ENCODE measurements around the gene ESR2.
"Not testable (repeated sequence)": the region's sequence is repeated elsewhere in the genome, so short reads cannot be mapped to it uniquely, and the experiment has no call there.

ESR2 gene

DNA sequence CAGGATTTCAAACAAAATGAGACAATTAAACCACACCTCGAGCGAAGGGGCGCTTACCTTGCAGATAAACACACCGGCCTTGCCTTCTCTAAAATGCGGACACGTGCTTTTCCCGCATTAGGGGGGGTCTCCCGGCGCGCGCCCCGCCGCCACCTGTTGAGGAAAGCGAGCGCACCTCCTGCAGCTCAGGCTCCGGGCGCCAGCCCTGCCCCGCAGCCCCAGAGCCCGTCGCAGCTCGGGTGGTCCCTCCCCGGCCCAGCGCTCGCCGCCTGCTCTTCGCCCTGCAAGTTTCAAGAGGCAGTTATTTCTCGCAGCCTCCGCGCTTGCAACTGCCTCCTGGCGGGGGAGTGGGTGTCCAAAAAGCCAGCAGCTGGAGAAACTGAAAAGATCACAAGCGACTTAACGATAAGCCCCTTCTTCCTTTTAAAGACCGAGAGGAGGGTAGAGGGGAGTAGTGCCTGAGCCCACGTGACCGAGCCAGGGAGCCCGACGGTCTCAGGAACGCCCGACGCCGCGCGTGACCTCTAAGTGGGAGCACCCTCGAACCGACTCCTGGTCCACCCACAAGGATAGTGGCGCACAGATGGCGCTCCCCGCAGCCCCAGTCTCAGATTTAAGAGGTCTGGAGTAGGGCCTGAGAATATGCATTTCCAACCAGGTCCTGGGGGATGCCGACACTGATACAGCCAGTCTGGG is at the start of gene ESR2:
TSS of gene ESR2 (minus strand) at position 396 of the 696 bp plus-strand sequence. CDS start 11,386 bp downstream, outside the sequence.
- peak; percentile 24 for DNase-seq

DNA sequence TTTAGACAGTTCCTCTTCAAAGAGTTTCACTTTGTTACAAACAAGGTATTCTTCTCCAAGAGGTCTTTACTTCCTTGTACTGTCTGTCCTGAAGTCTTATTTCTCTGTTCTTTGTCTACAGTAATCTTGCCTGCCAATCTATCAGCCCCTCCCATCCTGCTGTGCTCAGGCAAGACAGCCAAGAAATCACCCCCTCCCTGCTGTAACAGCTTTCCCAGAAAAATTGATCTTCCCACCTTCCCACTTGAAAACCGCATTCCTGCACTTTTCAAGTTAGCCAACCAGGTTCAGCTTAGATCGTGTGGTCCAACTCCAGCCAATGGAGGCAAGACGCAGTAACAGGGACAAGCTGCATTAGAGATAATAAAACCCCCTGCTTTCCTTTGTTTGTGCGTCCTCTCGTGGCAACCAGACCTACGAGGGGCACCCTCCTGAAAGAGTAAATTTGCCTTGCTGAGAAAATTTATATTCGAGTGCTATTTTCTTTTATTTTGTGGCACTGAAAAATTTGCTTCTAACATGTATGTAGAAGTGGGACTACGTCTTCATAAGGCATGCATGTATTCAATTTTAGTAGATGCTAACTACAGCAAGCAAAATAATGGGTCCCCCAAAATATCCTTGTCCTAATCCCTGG is 46.5 kb upstream of the ESR2 start:
- no peak for DNase-seq

DNA sequence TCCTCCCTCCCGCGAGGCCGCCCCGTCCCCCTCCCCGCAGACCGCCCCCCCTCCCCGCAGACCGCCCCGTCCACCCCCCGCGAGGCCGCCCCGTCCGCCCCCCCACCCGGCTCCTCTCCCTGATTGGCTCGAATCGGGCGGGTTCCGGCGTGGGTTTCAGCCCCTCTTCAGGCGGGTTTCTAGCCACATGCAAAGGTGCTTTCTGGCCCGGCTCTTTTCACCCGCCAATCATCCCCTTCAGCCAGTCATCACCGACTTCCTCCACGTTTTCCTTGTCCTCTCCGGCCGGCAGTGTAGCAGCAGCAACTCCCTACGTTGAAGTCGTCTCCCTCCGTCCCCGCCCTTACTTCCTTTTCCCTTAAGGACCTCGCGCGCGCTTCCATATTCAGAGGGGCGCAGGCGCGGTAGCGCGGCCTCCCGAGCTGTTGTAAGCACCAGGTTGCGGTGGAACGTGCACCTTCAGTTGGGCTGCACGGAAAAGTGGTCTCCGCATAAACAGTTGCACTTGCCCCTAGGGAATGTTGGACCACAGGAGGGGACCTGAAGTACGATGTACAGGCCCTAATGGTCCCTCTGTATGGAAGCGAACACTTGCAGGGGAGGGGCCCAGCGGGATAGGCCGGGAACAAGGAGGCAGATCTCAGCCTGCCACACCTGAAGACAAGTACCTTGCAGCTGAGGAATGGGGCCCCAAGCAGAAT is 44.6 kb upstream of the ESR2 start:
- DNase-seq, result peak; percentile 99

DNA sequence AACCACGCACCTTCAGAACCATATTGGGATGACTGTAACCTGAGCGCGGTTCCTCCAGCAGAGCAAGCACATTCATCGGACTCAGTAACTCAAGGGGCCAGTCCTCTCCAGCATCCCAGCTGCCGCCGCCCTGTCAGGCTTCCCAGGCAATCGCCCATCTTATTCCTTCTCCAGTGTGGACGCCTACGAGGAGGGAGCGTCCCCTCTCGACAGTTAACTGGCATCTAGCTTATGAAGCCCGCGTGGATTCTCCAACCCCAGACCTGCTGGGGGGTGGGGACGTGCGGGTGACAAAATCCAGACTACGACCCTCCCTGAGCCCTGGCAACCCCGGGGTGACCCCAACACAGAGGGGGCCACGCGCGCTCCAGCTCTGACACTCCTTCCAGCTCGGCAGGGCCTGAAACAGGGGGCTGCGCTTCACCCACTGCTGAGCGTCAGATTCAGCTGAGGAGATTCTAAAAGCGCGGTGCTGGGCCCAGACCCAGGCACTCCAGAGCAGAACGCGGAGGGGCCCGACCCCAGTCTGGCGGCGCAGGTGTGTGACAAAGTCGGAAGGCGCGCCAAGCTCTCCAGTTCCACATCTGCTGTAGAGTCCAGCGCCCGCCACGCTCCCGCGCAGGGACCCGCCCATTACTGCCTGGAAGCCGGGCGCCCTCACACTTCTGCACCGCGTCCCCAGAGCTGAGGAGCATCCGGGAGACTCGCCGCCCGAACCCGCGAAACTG is 43.9 kb upstream of the ESR2 start:
- peak; percentile 55 for DNase-seq

DNA sequence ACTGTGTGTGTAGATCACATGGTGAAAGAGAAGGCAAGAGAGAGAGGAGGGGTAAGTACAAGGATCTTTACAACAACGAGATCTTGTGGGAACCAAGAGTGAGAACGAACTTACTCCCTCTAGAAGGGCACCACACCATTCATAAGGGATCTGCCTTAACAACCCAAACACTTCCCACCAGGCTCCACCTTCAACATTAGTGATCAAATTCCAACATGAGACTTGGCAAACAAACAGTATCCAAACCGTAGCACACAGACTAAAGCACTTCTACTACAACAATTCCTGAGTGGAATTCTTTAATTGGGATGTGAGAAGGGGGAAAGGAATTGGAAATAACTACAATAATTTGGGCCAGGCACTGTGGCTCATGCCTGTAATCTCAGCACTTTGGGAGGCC is 35.0 kb upstream of the ESR2 start:
- no peak for DNase-seq

DNA sequence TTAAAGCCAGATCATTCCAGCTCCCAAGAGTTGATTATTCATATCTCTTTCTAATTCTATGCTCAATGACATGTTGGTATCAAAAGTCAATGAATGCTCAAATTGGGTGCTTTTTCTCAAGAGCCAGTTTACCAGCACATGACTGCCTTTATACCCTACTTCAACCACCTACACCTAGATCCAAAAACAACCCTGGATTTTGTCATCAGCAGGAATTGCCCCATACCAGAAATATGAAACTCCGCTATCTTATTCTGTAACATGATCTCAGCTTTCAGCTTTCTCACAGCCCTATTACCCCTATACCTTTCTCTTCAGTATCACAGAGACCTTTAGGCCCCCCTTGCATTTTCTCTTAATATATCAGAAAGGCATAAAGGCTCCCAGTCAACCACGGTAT is 32.3 kb upstream of the ESR2 start:
- no peak for DNase-seq

DNA sequence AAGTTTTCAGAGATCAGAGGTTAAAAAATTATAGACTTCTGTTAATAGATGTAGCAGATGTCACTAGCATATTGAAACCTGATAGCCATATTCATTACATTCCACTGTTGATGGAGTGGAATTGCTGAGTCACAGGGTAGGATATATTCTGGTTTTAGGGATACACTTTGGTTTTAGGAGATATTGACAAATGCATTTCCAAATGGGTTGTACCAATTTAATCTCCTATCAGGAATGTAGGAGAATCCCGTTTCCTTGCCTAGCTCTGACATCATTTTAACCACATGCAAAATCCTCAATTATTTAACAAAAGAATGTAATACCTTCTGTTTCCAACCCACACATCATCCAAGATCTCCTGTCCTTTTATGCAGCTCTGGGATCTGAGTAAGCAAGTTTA is 30.7 kb upstream of the ESR2 start:
- DNase-seq, result peak; percentile 87

DNA sequence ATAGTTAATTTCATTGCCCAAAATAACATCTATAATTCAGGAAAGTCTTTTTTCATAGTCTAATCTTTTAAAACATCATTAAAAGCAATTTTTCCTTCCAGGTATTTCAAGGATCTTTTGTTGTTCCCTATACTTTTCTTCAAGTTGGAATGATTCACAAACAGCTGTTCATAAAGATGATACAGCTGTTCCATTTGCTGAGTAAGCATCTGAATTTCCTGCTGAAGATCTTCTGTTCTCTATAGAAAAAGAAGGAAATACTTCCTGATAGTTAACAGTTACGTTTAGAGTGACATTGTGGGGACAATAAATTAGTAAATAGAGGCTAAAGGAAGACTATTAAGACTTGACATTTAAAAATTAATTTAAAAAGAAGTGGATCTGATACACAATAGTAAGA is 30.3 kb upstream of the ESR2 start:
- peak; percentile 27 for DNase-seq

DNA sequence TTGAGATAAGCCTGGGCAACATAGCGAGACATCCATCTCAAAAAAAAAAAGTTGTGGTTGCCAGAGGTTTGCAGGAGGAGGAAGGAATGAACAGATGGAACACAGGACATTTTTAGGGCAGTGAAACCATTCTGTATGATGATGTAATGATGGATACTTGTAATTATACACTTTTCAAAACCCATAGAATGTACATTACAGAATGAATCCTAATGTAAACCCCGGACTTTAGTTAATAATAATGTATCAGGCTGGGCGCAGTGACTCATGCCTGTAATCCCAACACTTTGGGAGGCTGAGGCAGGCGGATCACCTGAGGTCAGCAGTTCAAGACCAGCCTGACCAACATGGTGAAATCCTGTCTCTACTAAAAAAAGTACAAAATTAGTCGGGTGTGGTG is 26.2 kb upstream of the ESR2 start:
- peak; percentile 9 for DNase-seq

DNA sequence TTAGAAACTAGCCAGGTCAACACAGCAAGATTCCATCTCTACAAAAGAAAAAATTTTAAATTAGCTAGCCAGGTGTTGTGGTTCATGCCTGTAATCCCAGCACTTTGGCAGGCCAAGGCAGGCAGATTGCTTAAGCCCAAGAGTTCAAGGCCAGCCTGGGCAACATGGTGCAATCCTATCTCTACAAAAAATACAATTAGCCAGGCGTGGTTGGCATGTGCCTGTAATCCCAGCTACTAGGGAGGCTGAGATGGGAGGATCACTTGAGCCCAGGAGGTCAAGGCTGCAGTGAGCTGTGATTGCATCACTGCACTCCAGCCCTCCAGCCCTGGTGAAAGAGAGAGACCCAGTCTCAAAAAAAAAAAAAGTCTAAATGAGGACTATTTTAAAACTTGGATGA is 24.5 kb upstream of the ESR2 start:
- not testable (repeated sequence) for DNase-seq

DNA sequence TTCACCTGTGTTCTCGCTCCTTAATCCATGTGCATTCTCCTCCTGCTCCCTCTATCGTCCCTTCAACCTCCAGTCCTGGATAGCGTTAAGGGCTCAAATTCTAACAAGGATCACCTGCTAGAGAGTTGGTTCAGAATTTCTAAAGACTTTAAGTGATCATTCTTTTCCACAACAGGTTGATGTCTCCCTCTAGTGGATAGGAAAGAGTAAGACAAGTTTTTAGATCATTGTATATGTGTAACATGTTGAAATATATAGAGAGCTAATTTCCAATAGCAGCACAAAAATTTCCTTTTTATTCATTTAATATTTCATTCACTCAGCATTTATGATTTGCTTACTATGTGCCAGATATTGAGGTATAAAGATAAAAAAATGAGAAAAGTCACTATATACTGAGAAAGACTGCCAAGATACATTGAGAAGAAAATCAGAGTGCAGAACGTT is 9.3 kb upstream of the ESR2 start:
- peak; percentile 66 for DNase-seq

DNA sequence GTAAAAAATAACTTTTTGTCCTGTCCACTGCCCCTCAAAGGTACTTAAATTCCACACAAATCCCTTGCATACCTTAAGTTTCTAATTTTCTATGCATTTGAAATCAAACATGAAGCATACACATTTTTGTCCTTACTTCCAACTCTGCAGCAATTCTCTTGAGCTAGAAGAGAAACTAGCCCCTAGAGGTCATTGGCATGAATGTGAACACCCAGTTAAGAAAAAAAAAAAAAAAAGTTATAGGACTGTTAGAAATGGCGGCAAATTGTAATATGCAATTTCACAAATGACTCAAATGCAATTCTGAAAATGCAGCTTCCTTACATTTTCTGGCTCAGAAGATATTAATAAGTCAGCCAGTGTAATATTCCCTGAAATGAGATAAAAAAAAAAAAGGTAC is 4.6 kb upstream of the ESR2 start:
- DNase-seq, result no peak

DNA sequence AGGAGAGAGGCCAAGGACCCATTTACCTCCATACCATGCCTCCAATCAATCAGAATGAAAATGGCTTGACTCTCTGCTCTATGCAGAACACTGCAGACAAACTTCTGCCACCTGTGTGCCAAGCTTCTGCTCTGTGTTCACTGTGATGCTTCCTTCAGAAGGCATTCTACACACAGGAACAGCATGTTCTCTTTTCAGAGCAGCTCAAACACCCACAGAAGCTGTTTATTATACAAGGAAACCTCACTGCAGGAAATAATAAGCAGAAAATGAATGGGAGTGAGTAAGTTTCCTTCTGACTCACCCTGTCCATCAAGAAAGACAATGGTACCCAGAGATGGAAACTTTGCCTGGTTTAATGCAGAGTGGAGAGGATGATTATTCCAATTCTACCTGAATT is 2.4 kb upstream of the ESR2 start:
- DNase-seq, result no peak

DNA sequence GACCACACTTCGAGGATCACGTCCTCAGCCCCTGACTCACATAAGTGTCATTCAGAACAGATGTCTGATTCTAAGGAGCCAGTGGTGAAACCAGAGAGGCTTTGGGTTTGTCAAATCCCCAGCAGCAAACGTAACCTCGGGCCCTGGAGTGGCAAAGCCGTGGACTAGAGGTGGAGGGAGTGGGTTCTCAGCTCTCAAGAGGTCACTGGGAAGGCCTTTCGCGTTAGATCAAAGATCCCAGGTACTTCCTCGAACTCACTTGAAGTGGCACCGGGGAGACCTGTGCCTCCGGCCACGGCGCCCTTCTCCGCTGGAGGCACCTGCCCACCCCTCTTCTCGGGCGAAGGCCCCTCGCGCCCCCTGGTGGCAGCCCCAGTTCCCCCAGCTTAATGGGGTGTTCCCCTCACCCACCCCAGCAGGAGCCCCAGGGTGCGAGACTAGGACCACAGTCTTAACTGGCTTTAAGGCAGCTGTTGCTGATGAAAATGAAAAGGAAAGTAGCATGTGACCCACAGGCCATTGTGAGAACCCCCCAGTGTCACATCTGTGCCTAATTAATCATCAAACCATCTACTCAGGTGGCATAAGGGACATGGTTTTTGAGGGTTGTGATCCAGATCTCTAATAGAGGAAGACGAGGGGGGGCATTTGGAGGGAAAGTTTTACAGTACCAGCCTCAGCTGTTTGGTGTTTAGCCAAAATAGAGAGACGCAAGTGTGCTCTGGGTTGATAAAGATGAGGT is 672 bp upstream of the ESR2 start:
- DNase-seq, result peak; percentile 35

DNA sequence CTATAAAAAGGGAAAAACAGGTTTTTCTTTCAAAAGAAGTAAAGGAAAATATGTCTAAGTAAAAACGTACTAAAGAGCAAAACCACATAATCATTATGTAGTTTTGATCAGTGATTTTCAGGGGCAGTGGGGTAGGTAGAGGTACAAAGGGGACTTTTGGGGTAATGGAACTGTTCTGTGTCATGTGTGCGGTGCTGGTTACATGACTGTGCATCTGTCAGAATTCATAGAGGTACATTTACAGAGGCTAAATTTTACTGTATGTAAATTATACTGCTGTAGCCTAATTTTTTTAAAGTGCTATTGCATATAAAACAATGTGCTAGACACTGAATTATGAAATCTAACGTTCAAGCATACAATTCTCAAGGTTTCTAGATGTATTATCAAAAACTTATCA is 2.0 kb downstream of the ESR2 start:
- no peak for DNase-seq

DNA sequence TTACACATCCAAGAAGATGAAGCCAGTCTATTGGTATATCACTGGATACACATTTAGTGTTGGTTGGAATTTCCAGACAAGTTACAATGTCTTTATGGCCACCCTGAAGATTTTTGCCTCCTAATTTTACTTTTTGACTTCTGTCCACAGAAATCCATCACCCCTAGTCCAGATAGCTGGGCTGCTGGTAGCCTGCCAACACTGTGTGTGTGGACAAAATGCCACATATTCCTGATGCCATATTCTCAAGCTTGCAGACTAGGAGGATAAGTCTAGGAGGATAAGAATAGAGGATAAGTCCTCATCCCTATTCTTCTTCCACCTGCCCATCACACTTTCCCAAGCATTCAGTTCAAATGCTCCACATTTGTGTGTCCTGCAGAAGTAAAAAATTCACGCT is 4.6 kb downstream of the ESR2 start:
- no peak for DNase-seq

DNA sequence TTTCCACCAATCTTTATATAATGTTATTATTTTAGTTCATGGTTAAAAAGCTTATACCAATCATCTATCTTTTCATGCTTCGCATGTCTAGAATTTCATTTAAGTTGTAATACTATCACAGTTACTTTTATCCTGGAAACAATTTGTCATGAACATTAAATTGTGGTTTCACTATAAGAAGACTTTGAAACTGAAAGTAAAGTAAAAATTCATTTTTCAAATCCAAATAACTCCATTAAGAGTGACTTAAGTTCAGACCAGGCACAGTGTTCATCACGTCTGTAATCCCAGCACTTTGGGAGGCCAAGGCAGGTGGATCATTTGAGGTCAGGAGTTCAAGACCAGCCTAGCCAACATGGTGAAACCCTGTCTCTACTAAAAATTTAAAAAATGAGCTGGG is 12.4 kb downstream of the ESR2 start:
- DNase-seq, result no peak

DNA sequence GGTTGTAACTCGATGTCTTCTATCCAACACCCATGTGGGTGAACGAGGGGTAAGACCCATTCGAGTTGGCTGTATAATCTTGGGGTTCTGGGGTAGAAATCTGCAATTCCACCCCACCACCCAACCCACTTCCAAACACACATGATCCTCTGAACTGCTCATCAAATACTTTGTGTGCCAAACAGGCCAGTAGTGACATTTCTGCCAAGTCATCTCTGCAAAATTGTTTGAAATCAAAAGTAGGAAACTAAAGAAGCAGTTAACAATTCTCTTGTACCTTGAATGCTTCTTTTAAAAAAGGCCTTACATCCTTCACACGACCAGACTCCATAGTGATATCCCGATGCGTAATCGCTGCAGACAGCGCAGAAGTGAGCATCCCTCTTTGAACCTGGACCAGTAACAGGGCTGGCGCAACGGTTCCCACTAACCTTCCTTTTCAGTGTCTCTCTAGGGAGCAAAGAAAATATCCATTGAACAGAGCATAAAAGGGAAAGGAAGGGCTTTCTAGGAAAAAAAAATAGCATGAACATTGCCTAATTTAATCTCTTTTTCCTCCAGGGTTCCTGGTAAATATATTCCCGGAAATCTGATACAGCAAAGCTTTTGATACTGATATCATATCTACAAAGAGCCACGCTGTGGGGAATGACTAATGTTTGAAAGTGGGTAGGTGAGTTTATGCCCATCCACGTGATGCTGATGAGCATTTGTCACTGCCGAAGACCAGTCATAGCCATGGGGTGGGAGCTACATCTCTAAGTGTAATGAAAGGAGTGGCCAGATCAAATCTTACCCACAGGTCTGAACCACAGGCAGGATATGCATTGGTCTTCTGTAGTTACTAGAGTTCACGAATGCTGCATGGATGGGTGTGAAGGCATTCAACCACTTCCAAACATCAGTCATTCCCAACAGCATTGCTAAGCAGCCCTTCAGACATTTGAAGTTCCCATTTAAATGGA is 14.2 kb downstream of the ESR2 start:
- DNase-seq, result no peak

DNA sequence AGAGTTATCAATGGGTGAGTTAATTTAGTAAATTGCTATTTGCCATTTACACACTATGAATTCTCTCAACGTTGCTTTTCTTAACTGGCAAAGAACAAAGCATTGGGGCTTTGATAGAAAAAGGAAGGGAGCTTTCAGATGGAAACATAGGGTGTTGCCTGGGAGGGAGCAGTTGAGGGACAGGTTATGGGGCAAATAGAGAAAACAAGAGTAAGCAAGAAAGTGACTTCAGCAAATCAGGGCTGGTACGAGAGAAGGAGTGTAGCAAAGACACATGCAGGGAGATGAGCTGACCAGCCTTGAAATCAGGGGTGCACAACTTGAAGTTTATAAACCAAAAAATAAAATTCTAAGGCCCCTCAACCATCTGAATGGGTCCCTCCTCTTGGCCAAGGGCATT is 15.7 kb downstream of the ESR2 start:
- no peak for DNase-seq

DNA sequence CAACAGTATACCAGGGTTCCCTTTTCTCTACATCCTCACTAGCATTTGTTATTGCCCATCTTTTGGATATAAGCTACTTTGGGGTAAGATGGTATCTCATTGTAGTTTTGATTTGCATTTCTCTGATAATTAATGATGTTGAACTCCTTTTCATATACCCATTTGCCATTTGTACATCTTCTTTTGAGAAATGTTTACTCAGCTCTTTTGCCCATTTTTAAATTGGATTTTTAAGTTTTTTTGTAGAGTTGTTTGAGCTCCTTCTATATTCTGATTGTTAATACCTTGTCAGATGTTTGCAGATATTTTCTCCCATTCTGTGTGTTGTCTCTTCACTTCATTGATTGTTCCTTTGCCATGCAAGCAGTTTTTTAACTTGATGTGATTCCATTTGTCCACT is 22.2 kb downstream of the ESR2 start:
- no peak for DNase-seq

DNA sequence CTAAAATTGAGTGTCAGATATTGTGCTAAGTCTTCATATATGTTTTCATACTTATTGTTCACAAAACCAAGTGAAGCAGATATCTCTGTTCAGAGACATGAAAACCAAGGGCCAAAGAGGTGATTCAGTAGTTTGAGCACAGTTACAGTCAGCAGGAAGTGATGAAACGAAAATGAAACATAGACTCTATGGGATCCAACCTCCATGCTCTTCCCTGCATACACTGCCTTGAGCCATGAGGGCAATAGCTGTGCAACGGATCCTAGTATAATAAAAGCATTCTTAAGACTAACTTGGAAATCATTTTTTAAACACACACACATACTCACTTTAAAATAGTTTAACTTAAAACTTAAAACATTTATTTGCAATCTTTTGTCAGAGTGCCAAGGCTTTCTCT is 27.9 kb downstream of the ESR2 start:
- DNase-seq, result peak; percentile 61

DNA sequence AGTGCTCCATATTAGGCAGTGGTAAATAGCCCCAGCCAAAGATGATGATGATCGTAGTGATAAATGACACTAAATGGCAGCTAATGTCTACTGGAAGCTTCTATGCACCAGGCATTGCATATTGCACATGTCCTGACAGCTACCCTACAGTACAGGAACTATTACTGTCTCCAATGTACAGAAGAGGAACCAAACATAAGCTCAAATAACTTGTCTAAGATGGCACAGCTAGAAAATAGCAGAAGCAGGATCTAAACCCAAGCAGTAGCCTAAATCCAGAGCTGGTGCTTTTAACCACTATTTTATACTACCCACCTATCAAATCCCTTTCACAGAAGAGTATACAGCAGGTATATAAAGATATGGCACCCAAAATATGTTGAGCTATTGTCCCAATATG is 28.9 kb downstream of the ESR2 start:
- DNase-seq, result no peak

Measured in fibroblast of upper back skin (primary cell).